Choroid plexus epithelial cell (primary cell): ENCODE data around the gene LEFTY1.
"Not testable (repeated sequence)": the region's sequence is repeated elsewhere in the genome, so short reads cannot be mapped to it uniquely, and the experiment has no call there.

ENCODE experiments used
- DNase-seq: peaks from one replicate; pipeline ENCODE4 v3.0.0-alpha.2; 2010; ENCODE audit warnings: low read depth
- H3K4me3 ChIP-seq: 2 replicates; pipeline ENCODE4 v1.5.1; 2011; ENCODE audit warnings: low read depth, mild to moderate bottlenecking, control low read depth, low read length, moderate library complexity
- CTCF ChIP-seq: conservative IDR thresholded peaks from 2 replicates; pipeline ENCODE4 v1.5.1; 2011; ENCODE audit warnings: low read depth, mild to moderate bottlenecking, control low read depth, inconsistent platforms, low read length, moderate library complexity

LEFTY1 gene

DNA sequence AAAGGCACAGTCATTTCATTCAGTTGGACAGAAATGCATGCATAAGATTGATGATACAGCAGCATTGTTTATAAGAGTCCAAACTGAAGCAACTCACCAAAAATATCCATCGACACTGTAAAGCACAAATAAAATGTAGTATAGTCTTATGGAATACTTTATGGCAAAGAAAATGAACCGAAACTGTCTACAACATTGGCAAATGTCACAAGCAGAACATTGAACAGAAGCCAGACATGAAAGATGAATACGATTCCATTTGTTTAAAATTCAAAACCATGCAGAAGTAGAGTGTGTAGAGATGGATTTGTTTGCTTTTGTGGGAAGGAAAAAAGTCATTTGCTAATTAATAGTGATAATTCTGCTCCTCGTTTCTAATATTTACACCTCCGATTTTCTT, 7.5 kb upstream of the LEFTY1 start:
- no peak for DNase-seq
- no peak for TF ChIP-seq CTCF
- no peak overlapping the region for H3K4me3 ChIP-seq

DNA sequence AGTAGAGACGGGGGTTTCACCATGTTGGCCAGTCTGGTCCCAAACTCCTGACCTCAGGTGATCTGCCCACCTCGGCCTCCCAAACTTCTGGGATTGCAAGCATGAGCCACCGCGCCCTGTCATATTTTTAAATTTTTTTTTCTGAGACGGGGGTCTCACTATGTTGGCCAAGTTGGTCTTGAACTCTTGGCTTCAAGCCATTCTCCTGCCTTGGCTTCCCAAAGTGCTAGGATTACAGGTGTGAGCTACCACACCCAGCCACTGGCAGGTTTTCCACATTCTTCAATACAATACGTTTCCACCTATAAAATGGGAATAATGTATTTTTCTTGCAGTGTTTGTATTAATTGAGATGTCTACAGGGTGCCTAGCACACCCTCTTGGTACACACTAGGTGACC, 3.4 kb upstream of the LEFTY1 start:
- H3K4me3 ChIP-seq, result no peak overlapping the region
- no peak for TF ChIP-seq CTCF
- DNase-seq, result no peak

GRCh38 chr1:225891229-225891972, 2.5 kb upstream of the LEFTY1 start:
- no peak for DNase-seq
- no peak overlapping the region for H3K4me3 ChIP-seq
- no peak for TF ChIP-seq CTCF

GRCh38 chr1:225890346-225891228, 1.6 kb upstream of the LEFTY1 start:
- no peak for DNase-seq
- TF ChIP-seq CTCF, result no peak
- no peak overlapping the region for H3K4me3 ChIP-seq

DNA sequence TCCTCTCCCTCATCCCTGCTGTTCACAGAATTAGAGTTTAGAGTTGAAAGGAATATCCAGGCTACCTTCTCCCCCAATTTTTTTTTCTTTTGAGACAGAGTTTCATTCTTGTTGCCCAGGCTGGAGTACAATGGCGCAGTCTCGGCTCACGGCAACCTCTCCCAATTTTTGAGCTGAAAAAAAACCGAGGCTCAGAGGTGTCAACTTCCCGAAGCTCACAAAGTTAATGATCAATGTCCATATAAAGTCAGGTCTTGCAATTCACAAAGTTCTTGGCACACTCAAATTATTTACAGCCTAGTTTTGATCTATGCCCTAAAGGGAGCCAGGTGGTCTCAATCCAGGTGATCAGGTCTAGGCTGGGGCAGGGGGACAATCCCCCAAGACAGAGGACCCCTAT, 797 bp upstream of the LEFTY1 start:
- no peak for DNase-seq
- no peak overlapping the region for H3K4me3 ChIP-seq
- TF ChIP-seq CTCF, result no peak

DNA sequence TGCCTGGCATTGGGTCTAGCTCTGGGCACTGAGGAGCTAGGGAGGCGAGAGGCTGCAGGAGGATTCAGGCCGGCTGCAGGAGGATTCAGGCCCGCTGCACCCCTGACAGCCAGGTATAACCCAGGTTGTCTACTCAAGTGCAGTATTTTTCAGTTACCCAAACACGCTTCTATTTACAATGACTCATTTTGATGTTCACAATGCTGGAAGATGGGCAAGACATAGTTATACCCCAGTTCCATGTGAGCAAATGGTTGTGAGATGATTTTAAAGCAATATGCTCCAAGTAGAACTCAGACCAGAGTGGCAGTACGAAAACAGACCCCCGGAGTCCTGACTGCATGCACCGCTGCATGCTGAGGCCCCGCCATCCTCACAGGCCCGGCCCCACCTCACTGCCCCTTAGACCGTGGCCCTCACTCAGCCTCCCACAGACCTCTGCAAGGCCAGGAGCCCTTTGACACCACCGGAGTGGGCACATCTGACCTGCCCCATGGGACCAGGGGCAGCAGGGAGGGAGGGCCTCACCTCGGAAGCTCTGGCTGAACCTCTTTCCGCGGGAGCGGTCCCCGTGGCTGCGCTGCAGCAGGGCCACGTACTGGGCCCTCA, 553 bp downstream of the LEFTY1 start:
- no peak overlapping the region for H3K4me3 ChIP-seq
- TF ChIP-seq CTCF, result no peak
- no peak for DNase-seq

GRCh38 chr1:225887554-225888288, 1.2 kb downstream of the LEFTY1 start:
- not testable (repeated sequence) for H3K4me3 ChIP-seq, DNase-seq
